ENCODE data around the gene STAC2. TPM values are rescaled to one million over a fixed set of nuclear protein-coding genes. Genes with fewer than 3 reads are reported as not detected.

Gene STAC2
- total RNA-seq, 1 donor from 2014 or later = 1.5 TPM

DNA sequence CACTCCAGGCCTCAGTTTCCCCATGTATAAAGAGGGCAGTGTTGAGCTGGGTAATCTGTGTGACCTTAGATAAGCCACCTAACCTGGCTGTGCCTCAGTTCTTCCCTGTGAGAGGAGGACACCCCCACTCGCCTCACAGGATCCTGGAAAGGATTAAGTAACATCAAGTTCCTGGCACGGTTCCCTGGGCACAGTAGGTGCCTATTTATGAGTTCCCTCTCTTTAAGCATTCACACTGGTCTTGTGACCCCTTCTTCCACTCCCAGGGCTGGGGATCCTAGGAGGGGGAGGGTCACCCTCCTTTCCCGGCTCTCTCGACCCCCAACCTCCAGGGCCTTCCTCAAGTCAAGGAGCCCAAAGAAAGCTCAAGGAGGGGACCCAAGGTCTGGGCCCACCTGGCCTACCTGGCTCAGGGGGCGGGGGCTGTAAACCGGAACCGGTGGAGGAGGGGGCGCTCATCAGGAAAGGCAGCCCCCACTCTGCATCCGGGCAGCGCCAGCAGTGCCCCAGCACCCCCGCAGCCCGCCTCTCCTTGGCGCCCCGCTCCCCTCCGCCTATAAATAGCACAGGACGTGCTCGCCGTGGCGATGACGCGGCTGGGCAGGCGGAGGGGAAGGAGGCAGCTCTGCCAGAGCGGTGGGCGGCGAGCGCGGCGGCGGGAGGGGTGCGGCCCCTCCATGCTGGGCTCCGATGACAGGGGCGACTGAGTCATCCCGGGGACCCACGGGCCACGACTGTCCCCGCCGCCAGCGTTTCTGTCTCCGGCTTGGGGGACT is 16.2 kb downstream of the STAC2 start:
- peak; percentile 24 for DNase-seq

DNA sequence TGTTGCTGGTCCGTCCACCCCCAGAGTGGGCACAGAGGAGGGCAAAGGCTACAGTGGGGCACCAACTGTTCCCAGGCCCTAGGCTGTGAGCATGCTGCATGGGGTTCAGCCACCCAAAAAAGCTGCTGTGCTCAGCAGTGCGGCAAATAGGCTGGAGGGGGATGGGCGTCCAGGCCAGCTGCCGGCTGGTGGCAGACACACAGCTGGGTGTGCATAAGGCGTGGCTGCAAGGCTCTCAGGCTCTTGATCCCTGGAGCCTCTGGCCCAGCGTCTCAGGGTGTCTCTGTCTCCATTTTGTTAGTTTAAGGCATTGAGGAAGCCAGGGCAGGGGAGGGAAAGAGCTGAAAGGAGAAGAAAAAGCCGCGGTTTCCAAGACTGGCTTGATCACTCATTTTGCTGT is 16.9 kb downstream of the STAC2 start:
- no peak for DNase-seq

DNA sequence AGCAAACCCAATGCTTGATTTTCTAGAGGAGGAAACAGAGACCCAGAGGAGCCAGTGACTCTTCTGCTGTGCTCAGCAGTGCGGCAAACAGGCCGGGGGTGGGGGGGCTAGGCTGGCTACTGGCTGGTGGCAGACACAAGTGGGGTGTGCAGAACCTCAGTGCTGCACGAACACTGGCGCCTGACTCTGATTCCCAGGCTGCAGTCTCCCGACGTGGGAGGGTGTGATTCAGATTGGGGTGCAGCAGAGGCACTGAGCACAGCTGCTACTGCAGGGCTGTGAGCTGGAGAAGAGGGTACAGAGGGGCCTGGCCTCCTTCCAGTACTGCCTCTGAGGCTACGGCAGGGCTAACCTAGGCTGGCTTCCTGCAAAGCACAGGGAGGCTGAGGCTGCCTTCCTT is 17.6 kb downstream of the STAC2 start:
- no peak for DNase-seq

DNA sequence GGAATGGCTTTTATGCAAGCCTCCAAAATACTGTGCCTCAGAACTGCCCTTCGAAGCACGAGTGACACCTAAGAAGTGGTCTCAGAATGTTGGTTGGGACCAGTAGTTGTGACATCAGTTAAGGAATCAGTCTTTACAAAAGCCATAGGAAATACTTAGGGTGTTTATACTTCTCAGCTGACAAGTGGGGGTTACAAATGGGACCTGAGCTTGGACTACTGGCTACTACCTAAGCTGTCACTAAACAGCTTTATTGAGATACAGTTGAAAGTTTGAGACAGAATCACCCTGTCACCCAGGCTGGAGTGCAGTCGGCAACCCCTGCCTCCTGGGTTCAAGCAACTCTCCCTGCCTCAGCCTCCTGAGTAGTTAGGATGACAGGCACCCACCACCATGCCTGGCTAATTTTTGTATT is 20.6 kb downstream of the STAC2 start:
- DNase-seq = no peak

DNA sequence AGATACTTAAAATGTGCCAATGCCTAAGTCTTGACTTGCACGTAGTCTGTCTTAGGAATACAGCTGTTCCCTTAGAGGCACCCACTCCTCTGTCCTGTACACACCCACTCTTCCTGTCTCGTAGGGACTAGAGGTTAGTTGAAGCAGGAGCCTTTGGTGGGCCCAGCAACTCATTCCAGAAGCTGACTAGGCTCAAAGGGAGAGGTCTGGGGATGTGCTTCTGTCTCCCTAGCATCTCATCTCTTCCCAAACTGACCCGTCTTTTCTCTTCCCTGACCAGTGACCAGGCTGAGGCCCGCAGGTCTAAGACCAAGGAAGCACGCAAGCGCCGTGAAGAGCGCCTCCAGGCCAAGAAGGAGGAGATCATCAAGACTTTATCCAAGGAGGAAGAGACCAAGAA is 21.5 kb downstream of the STAC2 start:
- no peak for DNase-seq

DNA sequence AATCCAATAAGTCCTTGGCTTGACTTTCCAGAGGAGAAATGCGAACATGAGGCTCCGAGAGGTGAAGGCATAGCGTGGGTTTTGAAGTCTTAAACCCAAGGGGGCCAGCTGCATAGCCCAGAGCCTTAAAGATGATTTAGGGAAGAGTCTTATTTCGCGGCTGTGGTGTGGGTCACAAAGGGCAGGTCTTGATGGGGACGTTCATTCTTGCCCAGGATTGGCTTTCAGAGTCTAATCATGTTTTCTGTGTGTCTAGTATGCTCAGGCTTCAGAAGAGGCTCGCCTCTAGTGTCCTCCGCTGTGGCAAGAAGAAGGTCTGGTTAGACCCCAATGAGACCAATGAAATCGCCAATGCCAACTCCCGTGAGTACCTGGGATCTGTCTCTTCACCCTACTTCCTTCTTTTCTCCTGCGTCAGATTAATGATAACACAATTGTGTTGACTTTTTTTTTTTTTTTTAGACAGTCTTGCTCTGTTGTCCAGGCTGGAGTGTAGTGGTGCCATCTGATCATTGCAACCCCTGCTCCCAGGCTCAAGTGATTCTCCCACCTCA is 24.7 kb downstream of the STAC2 start:
- no peak for DNase-seq

DNA sequence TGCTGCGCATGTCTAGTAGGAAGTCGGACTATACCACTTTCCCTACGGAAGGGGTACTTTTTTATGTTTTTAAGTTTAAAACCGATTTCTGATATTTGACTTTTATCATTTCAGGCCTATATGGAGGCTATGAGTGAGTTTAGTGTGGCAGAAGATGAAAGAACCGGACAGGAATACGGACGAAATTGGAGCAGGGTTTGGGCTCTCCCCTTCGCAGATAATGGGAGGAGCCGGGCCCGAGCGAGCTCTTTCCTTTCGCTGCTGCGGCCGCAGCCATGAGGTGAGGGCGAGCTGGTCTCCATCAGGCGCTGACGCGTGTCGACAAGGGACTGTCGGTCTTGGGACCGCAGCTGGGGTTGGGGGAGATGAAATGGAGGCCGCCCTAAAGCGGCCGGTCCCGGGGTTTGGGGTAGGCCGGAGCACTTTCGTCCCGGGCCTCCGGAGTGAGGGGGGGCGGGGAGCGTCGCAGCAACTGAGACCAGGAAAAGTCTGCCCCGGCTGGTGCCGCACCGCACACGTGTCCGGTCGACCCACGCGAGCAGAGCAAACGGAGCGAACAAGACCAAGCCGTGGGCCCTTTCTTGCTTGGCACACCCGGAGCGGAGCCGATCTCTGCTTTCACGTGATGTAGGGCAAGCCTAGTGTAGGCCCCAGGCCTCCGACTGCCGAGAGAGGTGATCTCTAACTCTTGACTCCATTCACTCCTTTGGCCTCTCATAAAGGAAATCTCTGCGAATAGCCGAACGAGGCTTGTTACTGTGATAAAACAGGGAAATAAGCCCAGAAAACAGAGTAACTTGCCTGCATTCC is 25.5 kb downstream of the STAC2 start, which contains the start of gene RPL19:
RPL19 (plus strand) TSS at position 214 of the 810 bp plus-strand sequence; CDS start at position 276, 62 bp downstream.
- DNase-seq = peak; percentile 95

DNA sequence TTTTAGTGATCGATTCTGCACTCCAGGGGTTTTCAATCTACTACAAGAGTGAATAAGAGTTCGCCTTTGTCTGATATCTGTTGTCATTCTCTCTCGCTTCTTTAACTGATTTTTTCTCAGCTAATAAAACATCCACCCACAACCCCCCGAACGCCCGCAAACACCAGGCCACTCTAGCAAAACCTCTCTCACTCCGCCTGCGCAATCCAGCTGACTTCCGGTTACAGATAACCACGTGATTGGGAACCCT is 26.0 kb downstream of the STAC2 start:
- DNase-seq = no peak

DNA sequence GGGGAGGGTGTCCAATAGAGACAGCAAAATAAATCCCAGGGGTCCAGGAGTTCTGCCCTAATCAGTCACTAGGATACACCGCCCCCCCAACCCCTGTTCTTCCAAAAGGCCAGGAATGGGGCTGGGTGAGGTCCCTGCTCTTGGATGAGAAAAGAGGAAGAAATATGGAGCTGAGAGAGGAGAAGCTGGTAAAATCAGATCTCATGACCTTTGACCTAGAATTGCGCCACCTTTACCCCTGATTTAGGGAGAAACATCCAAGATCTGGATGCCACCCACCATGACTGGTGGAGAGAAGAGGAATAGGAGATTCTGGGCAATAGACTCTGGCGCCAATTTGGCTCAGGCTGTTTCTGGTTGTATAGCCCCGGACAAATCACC is 27.6 kb downstream of the STAC2 start:
- DNase-seq = no peak

DNA sequence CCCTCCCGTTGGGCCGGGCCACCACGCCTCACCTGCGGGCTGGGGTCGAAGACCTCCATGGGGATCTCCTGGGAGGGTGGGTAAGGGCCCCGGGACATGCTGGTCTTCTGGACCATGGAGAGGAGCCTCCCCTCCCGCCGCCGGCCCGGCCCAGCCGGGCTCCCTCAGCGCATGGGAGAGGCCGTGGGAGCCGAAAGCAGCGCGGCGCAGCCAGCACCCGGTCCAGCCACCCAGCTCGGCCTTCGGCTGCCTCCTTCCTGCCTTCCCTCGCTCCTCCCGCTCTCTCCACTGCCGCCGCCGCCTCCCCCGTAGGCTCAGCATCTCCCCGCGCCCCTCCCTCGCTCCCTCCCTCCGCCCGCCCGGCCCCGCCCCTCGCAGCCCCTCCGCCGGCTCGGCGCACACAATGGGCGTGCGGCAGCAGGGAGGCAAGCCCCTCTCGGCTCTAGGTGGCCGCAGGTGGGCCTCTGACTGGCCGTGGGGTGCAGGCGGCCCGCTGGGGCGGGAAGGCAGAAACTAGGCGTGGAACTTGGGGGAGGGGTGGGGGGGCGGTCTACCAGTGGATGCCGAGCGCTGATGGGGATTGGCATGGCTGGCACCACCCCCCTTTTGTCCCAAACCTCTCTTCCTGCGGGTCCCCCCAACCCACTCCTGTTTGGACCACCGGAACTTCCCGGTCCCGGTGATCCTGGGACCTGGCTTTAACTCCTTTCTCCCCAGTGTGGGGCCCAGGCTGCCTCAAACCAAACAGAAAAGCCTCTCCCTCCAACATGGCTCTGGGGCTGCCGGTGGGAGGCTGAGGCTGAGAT is 28.2 kb downstream of the STAC2 start, which contains the start of gene CACNB1:
CACNB1 (minus strand) TSS at position 290 of the 806 bp plus-strand sequence; CDS start at position 116, 174 bp downstream.
- peak; percentile 73 for DNase-seq

DNA sequence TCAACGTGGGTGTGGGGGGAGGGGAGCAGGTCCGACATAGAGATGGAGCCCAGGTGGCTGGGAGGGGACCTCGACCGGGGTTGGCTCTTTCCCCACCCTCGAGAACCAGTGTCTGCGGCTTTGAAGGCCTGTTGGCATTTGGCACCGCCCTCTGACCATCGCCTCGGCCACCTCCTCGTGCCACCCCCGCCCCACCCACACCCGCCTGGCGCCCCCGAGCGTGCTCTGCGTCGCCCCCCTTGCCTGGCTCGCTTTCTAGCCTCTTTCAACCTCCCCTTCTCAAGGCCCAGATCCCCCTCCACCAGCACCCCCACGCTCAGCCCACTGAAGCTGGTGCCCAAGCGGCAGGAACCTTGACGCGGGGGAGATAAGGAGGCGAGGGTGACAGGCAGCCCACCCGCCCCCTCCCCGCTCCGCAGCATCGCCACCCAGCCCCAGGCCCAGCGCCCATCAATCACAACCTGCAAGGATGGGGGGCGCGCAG is 28.9 kb downstream of the STAC2 start:
- DNase-seq = no peak

DNA sequence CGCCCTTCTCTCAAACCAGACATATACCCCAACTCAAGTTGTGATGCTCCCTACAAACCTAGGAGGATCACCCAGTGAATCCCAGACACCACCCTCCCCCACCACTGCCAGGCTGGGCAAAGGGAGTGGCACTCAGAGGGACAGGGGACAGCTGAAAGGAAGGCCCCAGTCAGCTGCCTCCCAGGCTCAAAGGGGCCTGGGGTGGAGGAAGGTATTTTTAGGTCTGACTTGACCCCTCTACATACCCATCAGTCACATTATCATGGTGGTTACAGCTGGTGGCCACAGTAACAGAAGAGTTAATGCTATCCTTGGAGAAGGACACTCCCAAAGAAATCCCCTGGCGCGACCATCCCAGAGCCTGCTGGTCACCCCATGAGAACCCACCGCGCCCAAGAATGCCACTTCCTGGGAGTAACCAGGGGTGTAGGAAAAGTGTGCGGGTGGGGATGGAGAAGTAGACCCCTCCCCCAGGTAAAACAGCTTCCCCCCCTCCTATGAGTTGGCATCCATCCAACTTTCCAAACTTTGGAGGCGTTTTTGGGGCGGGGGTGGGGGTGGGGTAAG is 29.4 kb downstream of the STAC2 start:
- DNase-seq = no peak

DNA sequence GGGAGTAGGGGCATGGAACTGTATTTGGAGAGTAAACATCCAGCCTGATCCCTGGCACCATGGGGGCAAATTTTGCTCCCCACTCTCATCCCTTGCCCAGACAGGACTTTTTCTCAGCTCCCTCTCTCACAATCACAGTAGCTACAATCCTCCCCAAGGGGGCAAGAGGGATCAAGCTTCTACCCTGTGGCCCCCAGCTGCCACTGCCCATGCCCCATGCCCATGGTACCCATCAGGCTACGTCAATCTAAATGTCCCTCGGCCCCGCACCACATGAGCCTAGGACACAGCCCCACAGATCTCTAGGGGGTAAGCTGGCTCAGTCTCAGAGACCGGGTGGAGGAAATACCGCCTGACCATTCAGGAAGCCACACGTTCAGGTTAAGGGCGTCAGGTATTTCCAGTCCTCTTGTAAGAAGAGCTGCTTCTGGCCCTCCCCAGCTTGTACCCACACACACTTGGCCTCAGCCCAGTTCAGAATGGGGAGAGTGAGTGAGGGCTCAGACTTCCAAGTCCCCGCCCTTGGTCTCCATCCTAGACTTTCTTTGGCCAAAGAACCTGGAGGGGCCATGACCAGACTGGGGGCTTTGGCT is 30.1 kb downstream of the STAC2 start:
- no peak for DNase-seq

DNA sequence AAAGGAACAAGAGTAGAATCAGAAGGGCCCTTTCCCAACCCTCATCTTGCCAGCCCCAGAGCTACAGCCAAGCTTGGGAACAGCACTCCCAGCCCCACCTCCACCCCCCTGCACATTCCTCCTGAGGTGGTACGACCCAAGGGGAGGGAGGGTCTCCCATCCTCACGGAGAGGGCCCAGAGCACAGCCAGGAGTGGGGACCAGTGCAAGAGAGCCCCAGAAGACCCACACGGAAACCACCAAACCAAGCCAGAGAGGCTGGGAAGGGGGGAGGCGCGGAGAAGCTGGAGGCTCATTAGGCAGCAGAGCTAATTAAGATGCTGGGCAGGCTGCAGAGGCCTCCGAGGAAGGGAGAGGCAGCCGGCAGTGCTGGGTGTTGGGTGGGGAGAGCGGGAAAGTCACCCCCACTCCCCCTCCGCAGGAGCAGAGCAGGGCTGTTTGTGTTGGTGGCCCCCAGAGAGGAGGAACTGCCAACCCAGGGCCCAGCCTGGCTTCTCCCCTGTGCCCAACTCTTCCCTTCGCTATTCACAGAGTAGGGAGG is 30.7 kb downstream of the STAC2 start:
- no peak for DNase-seq

DNA sequence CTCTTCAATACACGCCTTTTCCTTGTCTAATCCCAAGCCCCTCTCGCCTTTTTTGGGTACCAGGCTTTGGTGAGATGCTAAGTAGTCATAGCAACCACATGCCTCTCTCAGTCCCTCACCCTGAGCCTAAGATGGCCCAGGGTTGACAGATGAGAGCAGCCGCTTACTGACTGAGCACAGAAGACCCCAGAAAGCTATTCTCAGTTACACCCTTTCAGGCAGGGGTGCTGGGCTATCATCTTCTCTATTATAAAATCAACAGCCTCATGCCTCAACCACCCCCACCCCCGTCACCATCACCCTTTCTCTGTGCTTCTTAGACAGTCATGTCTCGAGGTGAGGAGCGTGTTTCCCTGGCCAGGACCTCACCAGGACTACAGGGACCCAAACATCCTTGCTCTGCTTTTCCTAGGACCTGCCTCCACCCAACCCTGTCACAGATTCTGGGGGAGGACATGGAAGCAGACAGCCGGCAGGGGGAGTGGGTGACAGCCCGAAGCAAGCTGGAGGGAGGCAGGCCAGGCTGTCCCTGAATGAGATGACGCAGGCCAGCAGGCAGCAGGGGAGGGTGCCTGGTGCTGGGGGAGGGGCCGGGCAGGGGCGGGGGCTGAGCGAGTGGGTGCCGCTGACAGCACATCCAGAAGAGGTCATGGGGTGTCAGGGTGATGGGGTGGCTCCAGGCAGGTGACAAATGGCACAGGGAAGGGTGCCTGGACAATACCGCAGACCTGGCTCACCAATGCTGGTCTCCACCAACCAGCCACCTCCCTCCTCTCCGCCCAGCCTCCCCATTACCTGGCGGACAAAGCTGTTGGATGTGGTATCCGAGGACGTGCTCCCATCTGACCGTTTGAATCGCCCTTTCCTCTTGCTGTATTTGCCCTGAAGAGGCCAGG is 31.4 kb downstream of the STAC2 start:
- DNase-seq = peak; percentile 21

DNA sequence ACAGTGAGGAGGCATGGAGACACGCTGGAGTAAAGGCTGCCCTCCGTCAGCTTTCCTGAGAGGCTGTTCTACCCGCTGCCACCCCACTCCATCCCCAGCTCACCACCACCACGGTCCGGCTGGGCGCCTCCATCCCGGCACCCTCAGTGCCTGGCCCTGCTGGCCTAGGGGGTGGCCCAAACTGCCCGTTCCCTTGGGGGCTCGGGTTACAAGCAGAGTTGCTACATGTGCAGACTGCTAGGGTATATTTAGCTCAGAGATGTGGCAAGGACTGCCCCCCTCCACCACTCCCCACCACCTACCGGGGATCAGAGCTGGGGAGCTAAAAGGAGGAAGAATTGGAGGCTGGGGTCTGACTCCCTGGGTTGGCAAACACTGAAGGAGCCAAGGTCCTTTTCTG is 32.4 kb downstream of the STAC2 start:
- DNase-seq = no peak

DNA sequence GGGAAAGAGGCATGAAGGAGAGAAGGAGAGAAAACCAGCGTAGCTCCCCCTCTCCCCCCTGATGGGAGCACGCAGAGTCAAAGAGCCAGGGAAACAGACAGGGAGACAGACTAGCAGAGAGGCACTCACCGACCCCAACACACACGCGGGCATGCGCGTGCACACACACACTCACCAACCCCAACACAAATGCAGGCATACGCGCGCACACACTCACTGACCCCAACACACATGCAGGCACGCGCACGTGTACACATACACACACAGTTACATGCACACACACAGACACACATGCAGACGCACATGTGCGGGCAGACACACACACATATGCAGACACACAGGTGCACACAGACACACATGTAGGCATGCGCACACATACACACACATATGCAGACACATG is 32.8 kb downstream of the STAC2 start:
- DNase-seq = no peak

DNA sequence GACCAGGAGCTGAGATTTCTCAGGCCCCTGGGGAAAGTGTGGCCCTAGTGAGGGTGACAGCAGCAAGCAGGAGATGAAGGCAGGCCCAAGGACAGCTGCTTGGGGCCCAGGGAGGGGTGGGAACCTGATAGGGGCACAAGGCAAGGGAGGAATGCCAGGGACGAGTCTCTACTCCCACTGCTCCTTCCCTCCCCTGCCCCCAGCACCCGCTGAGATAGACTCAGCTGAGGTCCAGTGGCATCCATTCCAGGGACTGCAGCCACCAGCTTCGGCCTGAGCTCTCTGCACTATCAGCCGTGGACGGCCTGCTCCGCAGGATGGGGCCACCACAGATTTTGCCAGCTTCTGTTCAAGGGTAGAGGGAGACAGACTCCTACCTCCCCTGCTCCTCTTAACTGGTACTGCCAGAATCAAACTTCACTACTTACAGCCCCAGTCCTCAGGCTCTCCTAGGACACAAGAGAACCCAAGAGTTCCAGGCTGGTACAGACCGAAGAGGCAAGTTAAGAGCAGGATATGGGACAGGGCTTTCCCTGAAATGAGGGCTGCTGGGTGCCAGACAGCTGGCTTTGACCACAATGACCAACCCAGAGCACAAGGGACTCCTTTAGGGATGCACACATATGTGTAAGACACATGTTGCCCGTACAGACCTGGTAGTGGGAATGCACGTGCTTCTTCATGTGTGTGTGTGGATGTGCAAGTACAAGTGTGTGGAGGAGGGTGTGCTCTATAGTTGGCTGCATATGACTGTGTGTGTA is 33.8 kb downstream of the STAC2 start:
- DNase-seq = no peak

DNA sequence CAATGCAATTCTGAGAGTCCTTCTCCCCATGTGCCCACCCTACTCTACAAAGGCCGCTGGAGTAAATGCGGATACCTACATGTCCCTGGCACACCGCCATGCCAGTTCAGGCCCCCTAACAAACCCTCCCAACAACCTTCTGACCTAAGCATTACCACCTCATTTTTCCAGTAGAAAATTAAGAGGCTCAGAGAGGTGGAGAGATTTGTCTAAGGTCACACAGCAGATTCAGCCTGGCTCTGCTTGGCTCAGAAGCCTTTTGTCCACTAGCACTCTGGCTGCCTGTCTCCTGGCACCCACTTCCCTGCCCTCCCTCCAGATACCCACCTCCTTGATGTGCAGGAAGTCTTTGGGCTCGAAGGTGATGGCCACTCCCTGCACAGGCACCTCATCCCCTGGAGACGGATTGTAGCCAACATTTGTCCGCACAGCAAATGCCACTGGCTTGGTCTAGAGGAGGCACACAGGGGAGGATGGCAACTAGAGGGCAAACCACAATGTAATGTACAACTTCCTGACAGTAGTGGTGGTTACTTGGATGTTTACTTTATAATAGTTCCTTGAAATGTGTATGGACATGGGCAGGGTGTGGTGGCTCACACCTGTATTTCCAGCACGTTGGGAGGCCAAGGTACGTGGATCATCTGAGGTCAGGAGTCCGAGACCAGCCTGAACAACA is 38.5 kb downstream of the STAC2 start:
- DNase-seq = no peak

Measured in skin of body (tissue), 2 donors.